HG03060 (cell line): ENCODE results near the gene KITLG.
"Not testable (repeated sequence)": the region's sequence is repeated elsewhere in the genome, so short reads cannot be mapped to it uniquely, and the experiment has no call there.

ENCODE experiments used
- ATAC-seq: cut with Tn5 transposase; IDR thresholded peaks from one replicate; pipeline ENCODE4 v1.9.1; 2021; ENCODE audit warnings: low read depth, moderate number of reproducible peaks; ENCODE audit not compliant: unreplicated experiment

KITLG gene

DNA sequence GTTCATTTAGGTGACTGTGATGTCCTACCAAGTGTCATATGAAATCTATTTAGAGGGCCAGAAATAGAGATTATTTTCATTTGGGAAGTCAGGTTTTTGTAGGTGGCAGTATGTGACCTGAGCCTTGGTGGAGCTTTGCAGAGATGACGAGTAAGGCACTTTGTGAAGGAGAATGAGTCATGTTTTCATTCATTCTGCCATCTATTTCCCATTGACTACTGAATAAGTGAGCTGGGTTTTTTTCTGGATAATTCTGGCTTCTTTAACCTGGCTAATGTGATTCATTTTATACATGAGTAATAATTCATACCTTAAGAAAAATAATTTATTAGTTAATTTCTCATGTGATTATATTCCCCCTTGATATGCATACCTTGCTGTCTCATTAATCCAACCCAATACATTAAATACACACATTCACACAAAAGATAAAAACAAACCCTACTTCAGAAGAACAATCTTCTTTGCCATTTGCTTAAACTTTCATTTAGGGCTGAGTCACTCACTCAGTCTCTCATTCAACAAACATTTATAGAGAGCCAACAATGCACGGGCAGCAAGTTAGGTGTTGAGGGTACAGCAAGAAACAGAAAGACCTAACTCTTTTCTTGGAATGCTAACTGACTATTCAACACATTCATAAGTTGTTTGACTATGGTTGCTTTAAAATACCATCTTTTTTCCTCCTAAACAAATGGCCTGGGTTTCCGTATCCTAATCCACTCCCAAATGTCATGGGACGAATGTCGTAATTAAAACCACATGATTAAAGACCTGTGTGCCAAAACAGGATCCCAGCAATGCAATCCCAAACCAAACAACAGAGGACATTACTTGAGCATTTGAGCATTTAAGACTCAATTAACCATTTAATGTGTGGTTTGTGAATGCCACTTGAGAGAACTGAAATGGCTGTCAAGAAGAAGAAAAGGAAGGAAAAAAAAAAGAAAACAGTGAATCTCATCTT, 78.0 kb downstream of the KITLG start:
- ATAC-seq: no peak

DNA sequence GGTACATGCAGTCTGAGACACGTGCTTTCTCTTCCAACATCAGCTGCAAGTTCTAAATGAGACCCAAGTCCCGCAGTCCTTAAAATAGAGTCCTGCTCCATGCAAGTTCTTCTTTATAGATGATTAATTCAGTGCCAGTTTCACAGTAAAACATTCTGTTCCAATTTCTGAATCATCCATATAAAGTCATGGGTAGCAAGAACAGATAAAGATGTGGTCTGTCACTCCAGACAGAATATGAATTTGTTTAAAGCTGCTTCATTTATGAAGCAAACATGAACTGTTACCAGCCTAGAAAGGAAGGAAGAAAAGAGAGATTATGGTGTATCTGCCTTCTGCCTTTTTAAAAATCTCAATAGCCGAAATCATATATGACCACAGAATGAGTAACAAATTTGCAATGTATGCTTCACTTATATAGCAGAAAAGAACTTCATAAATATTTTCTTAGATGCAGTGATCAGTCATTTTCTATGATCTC, 83.3 kb downstream of the KITLG start:
- no peak for ATAC-seq

DNA sequence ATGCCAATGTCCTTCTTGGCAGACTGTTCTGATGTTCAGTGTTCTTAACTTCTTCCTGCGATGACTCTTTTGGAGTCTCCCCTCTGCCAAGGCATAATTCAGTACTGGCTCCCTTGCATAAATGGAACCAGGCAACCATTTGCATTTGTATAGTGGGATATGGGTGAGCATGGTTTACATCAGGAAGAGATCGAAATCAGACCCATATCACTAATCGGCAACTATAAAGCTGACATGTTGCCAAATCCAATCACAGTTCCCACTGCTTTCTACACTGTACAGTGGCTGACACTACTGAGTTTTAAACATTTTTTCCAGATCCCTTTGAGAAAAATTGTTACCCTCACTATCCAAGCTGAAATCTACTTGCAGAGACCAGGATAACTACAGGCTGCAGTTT, 83.8 kb downstream of the KITLG start:
- ATAC-seq: no peak

DNA sequence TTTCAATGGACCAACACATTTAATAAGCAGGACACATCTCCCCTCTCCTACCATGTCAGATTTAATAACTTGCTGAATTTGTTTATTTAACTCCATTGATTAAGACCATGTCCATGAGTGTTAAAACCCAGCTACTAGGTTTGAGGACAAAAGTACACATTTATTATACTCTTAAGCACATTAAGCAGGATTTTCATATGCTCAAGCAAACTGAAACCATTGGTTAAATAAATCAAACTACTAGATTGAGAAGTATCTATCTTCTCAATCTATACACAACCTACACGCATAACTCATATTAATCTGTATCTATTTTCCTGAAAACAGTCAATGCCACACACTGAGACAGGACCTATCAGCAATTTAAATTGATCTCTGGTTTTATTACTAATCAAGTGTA, 85.2 kb downstream of the KITLG start:
- ATAC-seq: no peak

DNA sequence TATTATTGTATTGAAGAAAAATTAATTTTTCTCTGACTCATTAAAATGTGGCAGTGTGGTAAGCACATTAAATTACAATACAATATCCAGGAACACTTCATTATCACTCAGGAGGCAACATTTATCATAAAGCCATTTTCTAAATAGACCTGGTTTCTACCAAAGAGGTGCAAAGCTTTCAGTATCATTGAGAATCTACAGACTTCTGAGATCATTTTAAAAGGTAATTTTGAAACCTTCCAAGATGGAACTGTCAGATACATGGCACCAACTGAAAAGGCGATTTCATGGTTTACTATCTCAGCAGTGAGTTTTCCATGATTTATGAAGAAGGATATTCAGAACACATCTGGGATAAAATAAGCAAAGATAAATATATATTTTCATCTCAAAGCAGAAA, 85.8 kb downstream of the KITLG start:
- no peak for ATAC-seq

DNA sequence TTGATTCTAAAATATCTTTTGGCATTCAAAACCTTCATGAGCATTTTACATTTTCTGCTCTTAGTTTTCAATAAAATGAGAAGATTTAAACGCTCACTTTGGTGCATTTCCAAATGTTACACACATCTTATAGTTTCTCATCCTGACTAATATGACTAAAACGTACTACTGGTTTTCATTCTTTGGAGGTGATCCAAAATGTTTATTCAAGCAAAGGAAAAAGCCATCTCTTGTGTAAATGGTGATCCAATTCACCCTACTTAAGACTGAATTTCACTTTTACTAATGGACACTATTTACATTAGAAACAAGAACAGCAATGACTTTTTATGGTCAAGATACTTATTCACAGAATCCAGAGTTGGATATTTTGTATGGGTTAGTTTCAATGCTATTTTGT, 86.6 kb downstream of the KITLG start:
- ATAC-seq: no peak

DNA sequence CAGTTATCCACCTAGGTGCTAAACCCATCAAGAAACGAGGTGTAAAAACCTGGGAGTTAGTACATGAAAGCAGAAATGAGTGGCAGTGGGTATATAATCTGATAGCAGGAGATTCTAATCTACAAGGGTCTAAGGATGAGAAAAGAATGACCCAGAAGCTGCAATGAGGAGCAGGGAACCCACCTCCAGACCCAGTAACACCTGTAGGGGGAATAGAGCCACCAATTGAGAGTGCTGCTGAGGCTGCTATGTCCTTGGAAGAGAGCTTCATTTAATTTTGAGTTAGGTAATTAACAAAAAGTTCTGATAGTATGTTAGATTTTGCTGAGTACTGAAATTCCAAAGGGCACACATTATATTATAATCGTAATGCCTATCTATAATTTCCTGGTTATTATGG, 89.8 kb downstream of the KITLG start:
- ATAC-seq: no peak

DNA sequence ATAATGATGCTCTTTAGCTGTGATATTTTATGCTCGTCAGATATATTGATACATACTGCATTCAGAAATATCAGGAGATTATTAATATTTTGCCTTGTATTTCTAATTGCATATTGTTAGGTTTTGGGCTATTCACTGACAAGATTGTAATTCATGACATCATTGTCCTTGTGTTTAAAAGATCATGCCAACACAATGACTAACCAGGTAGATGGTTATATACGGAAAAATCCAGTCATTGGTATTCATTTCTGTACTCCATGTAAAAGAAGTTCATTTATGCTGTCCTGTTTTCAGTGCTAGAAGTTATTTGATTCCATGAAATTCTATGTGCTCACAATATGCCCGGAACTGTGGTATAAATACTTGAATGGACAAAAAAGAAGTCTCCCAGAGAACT, 107.5 kb downstream of the KITLG start:
- ATAC-seq: no peak

DNA sequence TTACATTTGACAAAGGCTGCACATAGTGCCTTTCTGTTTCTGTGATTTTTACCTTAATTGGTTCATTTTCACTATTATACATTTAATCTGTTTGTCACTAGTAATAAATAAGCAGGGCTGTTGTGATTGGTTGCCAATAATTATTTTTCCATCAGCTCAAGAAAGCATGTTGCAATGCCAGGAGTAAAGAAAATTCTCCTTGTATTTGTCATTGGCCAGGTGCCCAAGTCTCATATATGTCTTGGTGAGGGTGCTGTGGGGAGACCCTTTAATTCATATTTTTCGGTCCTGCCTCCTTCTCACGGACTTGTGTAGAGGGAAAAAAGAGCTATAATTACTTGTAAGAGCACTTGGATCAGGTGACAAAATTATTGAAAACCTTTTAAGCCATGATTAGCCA, 108.0 kb downstream of the KITLG start:
- no peak for ATAC-seq

DNA sequence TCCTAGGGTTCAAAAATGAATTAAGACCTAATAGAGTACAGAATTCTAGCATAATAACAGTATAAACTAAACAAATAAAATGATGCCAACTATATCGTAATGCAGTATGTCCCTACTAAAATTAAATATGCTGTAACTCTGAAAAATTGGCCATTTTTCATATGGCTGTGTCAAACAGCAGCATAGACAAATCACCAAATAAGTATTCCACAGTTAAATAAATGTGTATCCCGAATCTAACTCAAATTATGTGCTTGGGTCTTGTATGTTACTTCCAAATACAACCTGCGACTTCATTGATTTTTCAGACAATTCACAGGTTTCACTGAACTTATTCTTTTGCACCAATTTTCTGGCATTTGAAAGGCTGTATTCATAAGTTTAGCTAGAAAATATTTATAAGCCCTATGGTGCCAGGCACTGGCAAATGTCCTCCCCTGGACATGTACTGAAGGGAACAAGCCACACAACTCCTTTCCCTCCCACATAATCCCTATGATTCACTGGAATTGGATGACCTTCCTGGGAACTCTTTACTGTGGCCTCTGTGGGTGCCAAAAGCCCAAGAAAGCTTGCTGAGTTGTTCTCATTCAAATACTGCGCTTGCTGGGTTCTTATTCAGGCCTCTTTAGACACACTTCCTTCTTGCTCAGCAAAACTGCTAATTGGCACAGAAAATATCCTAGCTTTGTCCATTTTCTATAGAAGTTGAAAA, 108.8 kb downstream of the KITLG start:
- ATAC-seq: no peak

DNA sequence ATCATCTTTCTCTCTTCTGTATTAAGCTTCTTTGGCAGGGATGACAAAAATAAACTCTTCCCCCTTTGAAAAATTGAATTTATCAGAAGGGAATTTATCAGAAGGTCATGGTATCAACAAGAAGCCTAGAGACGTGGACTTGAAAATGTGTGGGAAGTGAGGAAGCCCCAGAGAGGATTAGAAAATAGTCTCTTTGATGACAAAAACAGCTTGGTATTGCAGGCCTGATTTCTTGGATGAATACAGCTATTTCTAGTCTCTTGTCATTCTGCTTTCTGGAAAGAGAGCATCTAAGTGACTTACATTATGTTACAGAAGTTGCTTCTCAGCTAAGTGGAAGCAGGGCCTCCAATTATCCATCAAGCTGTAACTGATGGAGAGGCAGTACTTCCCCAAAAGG, 111.1 kb downstream of the KITLG start:
- ATAC-seq: no peak

DNA sequence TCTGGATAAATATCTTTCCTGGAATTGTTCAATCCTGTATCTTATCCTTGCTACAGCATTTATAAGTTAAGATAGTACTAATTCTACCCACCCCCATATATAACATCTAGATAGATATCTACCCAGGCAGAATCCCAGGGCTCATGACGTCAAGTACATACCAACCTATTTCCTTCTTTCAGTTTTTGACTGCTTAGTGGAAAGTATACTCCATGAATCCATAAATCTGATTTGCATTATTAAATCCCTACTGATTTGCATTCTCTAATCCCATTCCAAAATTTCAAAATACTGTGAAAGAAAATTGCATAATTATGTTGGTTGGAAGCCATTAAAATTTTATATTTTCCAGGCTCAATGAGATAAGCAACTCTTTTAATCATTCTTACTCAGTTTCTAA, 111.7 kb downstream of the KITLG start:
- no peak for ATAC-seq

DNA sequence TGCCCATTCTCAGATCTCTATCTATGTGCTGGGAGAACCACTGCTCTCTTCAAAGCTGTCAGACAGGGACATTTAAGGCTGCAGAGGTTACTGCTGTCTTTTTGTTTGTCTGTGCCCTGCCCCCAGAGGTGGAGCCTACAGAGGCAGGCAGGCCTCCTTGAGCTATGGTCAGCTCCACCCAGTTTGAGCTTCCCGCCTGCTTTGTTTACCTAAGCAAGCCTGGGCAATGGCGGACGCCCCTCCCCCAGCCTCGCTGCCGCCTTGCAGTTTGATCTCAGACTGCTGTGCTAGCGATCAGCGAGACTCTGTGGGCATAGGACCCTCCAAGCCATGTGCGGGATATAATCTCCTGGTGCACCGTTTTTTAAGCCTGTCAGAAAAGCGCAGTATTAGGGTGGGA, 113.6 kb downstream of the KITLG start:
- not testable (repeated sequence) for ATAC-seq

DNA sequence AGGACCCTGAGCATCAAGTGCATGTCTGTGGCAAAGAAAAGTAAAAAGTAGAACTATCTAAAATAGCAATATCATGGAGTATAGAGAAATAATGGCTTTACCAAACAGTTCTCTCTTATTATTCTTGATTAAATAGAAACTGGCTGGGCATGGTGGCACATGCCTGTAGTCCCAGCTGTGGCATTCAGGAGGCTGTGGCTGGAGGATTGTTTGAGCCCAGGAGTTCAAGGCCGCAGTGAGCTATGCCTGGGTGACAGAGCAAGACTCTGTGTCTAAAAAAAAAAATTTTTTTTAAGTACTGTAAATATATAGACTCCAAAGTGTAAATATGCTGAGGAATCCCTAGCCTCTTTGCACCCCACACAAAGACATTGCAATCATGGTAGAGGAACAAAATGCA, 121.9 kb downstream of the KITLG start:
- ATAC-seq: no peak

DNA sequence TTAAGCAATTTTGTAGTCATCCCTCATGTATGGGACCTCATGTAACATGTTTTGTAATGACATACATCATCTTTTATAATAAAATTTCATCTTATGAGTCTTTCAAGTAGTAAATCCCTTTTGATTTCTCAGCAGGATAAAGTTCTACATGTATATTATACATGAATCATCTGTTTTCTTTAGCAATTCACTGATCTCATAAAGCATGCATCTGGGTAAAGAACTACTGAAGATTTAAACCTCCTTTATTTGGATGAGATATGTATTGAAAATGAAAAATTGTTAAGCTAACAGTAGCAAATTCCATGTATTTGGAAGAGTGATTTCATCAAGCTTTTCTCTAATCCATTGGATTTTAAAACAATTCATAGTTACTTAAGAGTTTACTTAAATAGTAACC, 126.9 kb downstream of the KITLG start:
- no peak for ATAC-seq

DNA sequence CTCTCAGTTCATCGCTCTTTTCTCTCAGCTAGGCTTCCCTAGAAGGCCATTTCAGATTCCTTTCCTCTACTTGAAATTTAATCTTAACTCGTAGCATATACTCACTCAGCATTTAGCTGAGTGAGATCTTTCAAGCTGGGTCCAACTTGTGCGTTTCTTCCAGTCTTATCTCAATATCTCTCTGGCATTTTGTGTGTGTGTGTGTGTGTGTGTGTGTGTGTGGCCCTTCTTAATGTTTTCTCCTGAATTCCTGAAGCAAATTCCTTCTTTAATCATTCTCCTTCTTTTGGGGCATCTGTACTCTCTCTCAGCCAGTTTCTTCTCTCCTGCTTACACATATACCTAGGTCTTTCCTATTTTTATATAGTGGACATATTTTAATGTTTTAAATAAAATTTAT, 129.1 kb downstream of the KITLG start:
- ATAC-seq: no peak

DNA sequence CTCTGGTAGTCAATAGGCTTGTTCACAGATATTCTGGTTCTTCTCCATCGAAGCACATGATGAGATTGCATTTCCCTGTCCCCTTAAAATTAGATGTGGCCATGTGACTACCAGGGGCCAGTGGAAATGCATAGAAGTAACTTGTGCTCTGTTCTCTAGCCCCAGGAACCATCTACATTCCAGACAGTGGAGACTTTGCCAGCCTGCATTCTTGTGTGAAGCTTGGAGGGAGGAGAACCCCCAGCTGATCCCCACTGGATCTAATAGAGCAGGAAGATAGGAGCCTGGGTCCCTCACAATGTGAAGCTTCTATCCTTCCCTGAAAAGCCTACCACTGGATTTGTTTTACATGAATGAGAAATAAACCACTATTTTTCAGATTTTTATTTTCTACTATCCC, 130.1 kb downstream of the KITLG start:
- ATAC-seq: no peak

DNA sequence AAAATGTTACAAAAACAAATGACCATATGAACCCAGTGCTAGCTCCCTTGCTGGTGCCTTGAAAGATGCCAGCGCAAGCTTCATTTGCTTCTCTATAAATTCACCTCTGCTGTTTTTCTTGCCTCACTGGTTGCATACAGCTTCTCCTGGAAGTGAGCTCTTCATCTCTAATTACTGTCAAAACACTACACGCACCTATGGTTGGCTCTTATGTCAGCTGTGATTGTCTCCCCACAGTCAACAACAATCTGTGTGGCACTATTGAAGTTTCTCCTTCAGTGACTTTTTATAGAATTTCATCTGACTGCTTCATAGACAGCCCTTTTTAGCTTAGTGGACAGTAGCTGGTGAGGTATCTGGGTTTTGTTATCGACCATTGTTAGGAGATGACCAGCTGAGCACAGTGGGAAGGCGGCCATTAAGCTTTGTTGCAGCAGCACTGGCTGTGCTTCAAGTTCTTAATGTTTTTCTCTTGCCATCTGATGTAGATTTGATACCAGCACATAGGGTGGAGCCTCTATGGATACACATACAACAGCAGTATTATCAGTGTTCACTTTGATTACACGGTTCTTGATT, 131.8 kb downstream of the KITLG start:
- no peak for ATAC-seq

DNA sequence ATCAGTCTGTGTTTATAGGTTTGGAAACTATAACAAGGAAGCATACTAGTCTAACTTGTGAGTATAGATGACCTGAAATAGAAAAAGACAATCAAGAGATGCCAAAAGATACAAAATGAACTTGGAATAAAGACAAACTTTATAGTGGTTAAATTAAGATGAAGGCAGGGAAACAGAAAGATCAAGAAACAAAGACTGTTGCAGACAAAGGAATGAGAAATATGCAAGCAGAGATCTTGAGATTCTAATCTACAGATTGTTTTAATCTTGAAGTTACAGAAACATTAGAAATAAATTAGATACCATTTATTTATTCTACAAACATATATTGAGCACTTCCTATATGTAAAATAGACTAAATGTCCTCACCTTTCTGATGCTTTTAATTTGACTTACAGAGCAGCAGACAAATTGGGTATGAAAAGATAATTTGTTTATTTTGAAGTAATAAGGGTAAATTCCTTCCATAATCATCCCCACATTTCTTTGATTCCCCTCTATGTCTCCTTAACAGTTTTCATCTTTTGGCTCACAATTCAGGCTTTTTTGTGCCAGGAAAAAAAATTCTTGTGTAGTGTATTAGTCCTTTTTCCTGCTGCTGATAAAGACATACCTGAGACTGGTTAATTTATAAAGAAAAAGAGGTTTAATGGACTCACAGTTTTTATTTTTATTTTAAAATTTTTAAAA, 134.4 kb downstream of the KITLG start:
- ATAC-seq: no peak

DNA sequence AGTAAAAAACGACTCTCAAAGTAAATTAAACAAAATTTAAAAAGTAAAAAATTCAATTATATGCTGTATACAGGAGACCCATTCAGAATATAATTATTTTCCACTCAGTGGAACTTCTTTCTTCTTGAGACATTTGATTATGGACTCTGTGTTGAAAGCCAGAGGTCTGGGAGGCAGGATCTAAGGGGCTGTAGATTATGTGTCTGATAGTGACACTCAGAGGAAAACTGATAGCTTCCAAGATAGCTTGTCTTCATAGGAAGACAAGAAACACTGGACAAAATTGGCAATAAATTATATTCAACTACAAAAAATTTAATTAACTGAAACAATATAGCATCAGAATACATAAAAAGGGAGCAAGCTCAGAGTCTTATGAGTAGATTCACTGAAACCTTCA, 135.8 kb downstream of the KITLG start:
- ATAC-seq: no peak
